Colonic mucosa (tissue), 4 donors: ENCODE data around the gene RYR1. TPM values are rescaled to one million over a fixed set of nuclear protein-coding genes. Genes with fewer than 3 reads are reported as not detected.

Source experiments
- DNase-seq: peaks from one replicate; pipeline ENCODE4 v3.0.0-alpha.2; 2020
- H3K27ac ChIP-seq: fragments of 200-600 bp; one replicate; pipeline ENCODE4 v1.8.0; 2021
- H3K27me3 ChIP-seq: fragments of 200-600 bp; one replicate; pipeline ENCODE4 v1.8.0; 2021
- H3K36me3 ChIP-seq: fragments of 200-600 bp; one replicate; pipeline ENCODE4 v1.8.0; 2021
- H3K4me1 ChIP-seq: fragments of 200-600 bp; one replicate; pipeline ENCODE4 v1.8.0; 2021; ENCODE audit warnings: mild to moderate bottlenecking
- H3K4me3 ChIP-seq: fragments of 200-600 bp; one replicate; pipeline ENCODE4 v1.8.0; 2021
- H3K9ac ChIP-seq, 2 donors: one replicate each; pipeline ENCODE4 v1.7.0; 2013; ENCODE audit warnings: control low read depth in 2 of 2, low read depth in 2 of 2, low read length in 2 of 2
- H3K9me3 ChIP-seq: fragments of 200-600 bp; one replicate; pipeline ENCODE4 v1.8.0; 2021
- CTCF ChIP-seq: fragments of 200-600 bp; IDR thresholded peaks from one replicate; pipeline ENCODE4 v1.8.0; 2022; ENCODE audit warnings: antibody characterized with exemption, mild to moderate bottlenecking
- intact Hi-C: fragments of 100-400 bp; cut with DNase I; formaldehyde crosslinking; loops from one replicate; pipeline ENCODE4 v1.14.1; 2022
- total RNA-seq, 2 donors: library from RNA; stranded (reverse); fragmentation: NEBNext Ultra II Directional in 1 of 2; extraction: Animal tissue kit (Norgen Biotek cat#: 25700) in 1 of 2; gene quantifications; one replicate each; pipeline ENCODE4 v1.2.1, GENCODE V29; 2021
- donor health status: healthy.
- donor health status: DM: no; HTN: no; CAD: no.
- donor health status: DM: no; HTN: no; CAD: no.

The RYR1 gene
- total RNA-seq = under 1 TPM; 0.64 to 0.89 TPM

- no peaks in the 10 kb centered on the region for H3K9me3 ChIP-seq
- H3K9ac ChIP-seq = no peak within 1 kb of the TSS
- H3K4me1 ChIP-seq = no peaks in the 10 kb centered on the region
- H3K36me3 ChIP-seq = no peaks in the 10 kb centered on the region
- H3K27ac ChIP-seq = no peak within 1 kb of the TSS
- DNase-seq = peak; percentile 47
- TF ChIP-seq CTCF = no peak
- H3K27me3 ChIP-seq = no peaks in the 10 kb centered on the region
- no peak within 1 kb of the TSS for H3K4me3 ChIP-seq
- intact Hi-C loops = no loop called here
These were observed at the start of gene RYR1 for GRCh38 chr19:38433268-38433733. Gene RYR1 (plus strand): TSS chr19:38433691. CDS start chr19:38433830, 139 bp downstream.

GRCh38 chr19:38383743-38384142 lies 49.7 kb upstream of the RYR1 start:
- H3K4me3 ChIP-seq = no peak overlapping the region
- TF ChIP-seq CTCF = no peak
- DNase-seq = no peak
- intact Hi-C loops = no loop called here
- peaks cover 18% of the 10 kb centered on the region for H3K36me3 ChIP-seq
- no peak overlapping the region for H3K27ac ChIP-seq
- no peaks in the 10 kb centered on the region for H3K9me3 ChIP-seq
- H3K27me3 ChIP-seq = peaks cover 10% of the 10 kb centered on the region
- no peak overlapping the region for H3K9ac ChIP-seq
- H3K4me1 ChIP-seq = peaks cover 14% of the 10 kb centered on the region

GRCh38 chr19:38384209-38385027 lies 49.1 kb upstream of the RYR1 start:
- Histone ChIP-seq H3K9me3 (no peaks in the 10 kb centered on the region), H3K27ac (no peak overlapping the region), H3K4me3 (no peak overlapping the region), H3K27me3 (peaks cover 17% of the 10 kb centered on the region), H3K36me3 (peaks cover 18% of the 10 kb centered on the region), H3K9ac (no peak overlapping the region), H3K4me1 (peaks cover 14% of the 10 kb centered on the region)
- DNase-seq = no peak
- intact Hi-C loops = no loop called here
- no peak for TF ChIP-seq CTCF

GRCh38 chr19:38385057-38385803 lies 48.3 kb upstream of the RYR1 start:
- intact Hi-C loops = no loop called here
- no peak overlapping the region for H3K27ac ChIP-seq
- H3K9ac ChIP-seq = no peak overlapping the region
- H3K4me1 ChIP-seq = peaks cover 14% of the 10 kb centered on the region
- H3K4me3 ChIP-seq = no peak overlapping the region
- no peaks in the 10 kb centered on the region for H3K9me3 ChIP-seq
- DNase-seq = no peak
- TF ChIP-seq CTCF = no peak
- H3K36me3 ChIP-seq = peaks cover 18% of the 10 kb centered on the region
- peaks cover 17% of the 10 kb centered on the region for H3K27me3 ChIP-seq

- Histone ChIP-seq H3K9ac (no peak overlapping the region), H3K4me3 (no peak overlapping the region), H3K4me1 (peaks cover 14% of the 10 kb centered on the region), H3K27ac (no peak overlapping the region), H3K36me3 (peaks cover 15% of the 10 kb centered on the region), H3K27me3 (peaks cover 17% of the 10 kb centered on the region), H3K9me3 (no peaks in the 10 kb centered on the region)
- intact Hi-C loops = no loop called here
- no peak for TF ChIP-seq CTCF
- DNase-seq = no peak
These were observed 47.7 kb upstream of the RYR1 start for GRCh38 chr19:38385804-38386257.
